Stimulated activated CD4-positive, alpha-beta T cell treated with anti-CD3 and anti-CD28 coated beads, Interleukin-12 subunit alpha, Interleukin-12 subunit beta, amount 100 ng/mL, for 48 hours (primary cell): ENCODE results near the gene NCOA7.
"Not testable (repeated sequence)": the region's sequence is repeated elsewhere in the genome, so short reads cannot be mapped to it uniquely, and the experiment has no call there.

Experiments used
- DNase-seq, 3 donors: peaks; one replicate each; pipeline ENCODE4 v3.0.0-alpha.2; 2020; ENCODE audit warnings: low read depth in 2 of 3, low spot score in 1 of 3

Gene NCOA7

DNA sequence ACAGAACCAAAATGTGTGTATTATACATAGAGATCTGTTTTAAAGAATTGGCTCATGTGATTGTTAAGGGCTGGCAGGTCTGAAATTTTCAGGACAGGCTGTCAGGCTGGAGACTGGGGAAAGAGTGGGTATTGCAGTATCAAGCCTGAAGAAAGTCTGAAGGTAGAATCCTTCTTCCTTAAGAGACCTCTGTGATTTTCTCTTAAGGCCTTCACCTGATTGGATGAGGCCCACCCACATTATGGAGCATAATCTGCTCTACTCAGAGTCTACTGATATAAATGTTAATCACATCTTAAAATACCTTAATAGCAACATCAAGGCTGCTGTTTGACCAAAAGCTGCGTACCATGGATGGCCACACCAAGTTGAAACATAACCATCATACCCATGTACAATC lies 122.4 kb downstream of the NCOA7 start:
- no peak for DNase-seq

DNA sequence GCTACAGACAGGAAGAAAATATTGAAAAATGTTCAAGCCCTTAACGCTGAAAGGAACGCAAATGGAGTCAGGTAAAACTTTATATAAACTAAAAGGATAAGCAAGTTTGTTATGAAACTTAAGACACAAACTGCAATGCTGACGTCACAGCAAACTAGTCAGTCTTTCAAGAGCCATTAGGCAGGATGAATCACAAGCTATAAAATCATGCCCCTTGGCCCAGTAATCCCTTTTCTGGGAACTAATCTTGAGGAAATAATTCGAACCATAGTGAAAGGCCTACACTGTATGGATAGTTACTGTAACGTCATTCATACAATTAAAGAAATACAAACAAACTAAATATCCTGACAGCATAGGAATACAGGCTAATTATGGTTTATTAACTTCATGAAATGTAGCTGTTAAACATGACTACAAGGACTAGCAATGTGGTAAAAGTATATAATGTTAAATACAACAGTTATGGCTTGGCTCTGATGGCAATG lies 123.1 kb downstream of the NCOA7 start:
- no peak for DNase-seq

GRCh38 chr6:125918230-125918629 lies 127.5 kb downstream of the NCOA7 start:
- no peak for DNase-seq

DNA sequence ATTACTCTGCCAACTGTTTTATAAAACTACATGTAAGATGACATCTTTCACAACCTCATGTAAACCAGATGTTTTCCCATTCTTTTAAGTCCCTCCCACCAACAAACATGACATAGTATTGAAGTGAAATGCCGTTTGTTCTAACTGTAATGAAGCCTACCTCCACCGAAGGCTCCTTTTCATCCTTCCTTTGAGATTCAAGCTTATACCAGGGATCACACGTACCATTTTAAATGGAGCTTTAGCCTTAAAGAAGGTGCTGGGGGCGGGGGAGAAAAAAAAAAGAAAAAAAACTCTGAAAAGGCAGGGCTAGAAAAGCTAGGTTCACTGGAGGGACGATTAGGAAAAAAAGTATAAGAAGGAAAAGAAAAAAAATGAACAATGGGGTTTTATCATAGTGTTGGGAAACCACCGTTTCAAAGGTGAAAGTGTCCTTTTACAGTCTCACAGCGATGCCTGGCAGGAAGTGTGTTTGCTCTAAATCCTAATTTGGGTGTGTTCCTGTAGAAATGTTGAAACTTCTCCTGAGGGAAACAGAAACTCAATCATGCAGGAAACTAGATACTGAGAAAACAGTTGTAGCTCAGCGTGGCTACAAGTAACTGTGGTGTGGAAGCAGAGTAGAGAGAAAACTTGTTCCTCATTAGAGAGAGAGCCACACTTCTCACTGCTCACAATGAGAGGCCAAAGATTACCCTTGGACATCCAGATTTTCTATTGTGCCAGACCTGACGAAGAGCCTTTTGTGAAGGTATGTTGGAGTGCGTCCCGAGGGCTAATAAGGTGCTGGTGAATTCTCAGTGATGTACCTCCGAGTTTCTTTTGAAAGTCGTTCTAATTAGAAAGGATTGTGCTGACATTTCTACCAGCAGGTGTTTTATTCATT lies 128.2 kb downstream of the NCOA7 start:
- peak; percentile 20 to 35 (median 31) for DNase-seq

DNA sequence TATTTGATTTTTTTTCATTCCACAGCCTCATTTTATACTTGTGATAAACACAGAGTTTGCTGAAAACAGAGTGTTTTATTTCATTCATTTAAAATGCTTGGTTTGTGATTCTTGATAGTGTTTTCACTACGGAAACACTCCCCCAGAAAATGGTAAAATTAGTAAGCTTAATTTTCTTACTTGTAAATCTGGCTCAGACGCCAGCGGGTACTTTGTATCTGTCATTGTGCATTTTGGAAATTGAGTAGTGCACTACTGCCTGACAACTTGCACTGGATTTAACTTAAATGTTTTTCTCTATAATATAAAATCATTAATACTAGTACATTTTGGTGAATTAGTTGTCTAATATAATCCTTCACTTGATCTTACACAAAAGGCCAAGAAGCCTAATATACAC lies 128.9 kb downstream of the NCOA7 start:
- DNase-seq: no peak

DNA sequence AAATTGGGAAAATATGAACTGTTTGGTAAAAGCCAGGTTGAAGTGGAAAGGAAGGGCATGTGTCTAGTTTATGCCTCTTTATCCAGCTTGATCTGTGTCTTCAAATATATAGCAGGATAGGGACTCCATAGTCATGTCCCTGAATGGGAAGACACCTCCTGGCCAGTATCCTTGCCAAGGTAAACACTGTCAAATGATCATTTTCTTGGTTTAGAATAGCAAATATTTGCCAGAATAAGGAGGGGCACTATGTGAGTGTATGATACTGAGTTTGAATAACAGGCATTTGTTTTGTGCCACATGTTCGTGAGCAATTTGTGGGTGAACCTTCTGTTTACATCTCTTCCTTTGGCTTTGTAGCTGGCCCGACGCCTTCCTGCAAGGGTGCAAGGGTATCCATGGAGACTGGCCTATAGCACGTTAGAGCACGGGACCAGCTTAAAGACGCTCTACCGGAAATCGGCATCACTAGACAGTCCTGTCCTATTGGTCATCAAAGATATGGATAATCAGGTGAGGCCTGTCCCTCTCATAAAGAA lies 131.6 kb downstream of the NCOA7 start:
- no peak for DNase-seq

DNA sequence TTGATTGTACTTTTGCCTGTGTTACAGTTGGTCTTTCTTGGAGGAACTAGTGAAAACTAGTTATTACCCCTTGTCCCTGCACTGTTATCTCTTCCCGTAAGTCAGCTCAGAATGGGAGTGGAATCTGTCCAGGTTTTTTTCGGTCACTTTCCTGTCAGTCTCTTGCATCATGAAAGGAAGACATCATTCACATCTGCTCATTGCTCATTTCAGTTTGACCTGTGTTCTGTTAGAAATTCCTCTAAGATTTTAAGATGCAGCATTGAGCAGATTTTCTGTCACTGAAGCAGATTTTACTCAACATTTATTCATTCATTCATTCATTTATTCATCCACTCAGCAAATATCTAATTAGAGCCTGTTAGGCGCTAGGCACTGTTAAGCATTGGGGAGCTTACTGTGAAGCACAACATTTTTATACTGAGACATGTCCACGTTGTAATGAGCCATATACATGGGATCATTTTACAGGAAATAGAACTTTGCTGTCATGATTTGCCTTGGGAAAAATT lies 132.7 kb downstream of the NCOA7 start:
- no peak for DNase-seq

DNA sequence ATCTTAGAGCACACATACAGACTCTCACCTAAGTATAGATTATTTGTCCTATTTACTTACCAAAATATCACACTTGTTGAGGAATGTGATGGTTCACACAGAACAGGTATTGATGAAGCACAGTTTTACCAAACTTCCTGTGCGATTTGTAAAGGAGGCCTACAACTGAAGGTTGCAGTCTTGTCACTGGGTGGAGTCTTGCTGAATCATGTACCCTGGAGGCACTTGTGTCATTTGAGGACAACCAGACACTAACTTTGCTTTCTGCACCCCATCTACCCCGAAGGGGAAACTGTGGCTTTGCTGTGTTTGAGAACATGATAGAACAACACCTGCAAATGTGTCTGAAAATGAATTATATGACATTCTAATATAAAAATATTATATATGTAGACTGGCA lies 133.4 kb downstream of the NCOA7 start:
- no peak for DNase-seq

GRCh38 chr6:125924697-125925358 lies 134.1 kb downstream of the NCOA7 start:
- no peak for DNase-seq

DNA sequence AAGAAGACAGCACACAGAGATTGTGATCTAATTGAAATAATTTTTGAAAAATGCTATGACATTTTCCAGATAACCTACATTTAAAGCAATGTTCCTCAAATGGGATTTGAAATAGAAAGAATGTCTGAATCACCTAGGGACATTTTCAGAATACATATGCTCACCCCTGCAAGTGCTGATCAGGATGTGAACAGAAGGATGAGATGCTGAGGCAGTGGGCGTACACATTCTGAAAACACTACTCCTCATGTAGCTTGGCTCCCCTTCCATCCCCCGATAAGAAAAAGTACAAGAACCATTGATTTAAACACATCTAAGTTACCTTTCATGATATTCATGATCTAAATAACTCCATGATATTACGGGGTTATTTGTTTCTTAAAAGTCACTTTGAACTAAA lies 136.0 kb downstream of the NCOA7 start:
- DNase-seq: no peak

DNA sequence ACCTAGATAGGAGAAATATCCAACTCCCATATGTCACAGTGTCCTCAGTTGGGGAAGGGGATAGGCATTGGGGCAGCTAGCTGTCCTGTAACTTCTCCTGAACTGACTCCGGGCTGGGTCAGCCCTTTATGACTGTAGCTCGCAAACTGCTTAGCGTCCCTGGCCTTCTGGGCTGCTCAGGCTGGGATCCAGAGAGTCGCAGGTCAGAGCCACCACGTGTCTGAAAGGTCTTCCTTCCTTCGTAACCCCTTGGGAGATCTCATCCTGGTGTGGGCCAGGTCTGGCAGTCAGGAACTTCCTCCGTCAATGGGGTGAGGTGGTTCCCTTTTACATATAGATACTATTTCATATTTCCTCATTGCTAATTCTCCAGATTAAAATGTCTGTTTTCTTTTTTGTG lies 137.0 kb downstream of the NCOA7 start:
- no peak for DNase-seq

DNA sequence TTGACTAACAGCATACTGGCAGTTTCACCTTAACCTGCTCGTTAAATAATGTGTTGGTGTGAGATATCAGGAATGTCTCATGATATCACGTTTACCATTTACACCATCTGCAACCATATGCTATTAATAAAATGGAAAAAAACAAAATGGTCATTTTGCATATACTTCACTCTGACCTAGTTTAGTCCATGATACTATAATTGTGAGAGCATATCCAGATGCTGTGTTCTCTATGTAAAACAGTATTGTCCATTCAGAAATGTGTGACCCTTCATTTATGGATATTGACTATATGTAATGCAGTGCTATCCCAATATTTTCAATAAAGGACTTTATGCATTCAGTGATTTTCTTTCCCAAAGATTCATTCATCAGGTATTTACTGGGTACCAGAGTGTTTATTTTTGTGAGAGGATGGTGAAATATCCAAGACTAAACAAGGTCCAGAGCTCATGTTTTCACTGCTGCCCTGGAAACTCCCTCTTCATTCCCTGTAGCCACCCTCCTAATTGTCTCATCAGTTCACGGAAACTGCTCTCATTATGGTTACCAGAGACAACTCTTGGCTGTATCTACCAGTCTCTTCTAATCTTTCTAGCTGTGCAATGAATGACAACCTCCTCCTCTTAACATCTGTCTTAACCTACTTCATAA lies 140.1 kb downstream of the NCOA7 start:
- no peak for DNase-seq

DNA sequence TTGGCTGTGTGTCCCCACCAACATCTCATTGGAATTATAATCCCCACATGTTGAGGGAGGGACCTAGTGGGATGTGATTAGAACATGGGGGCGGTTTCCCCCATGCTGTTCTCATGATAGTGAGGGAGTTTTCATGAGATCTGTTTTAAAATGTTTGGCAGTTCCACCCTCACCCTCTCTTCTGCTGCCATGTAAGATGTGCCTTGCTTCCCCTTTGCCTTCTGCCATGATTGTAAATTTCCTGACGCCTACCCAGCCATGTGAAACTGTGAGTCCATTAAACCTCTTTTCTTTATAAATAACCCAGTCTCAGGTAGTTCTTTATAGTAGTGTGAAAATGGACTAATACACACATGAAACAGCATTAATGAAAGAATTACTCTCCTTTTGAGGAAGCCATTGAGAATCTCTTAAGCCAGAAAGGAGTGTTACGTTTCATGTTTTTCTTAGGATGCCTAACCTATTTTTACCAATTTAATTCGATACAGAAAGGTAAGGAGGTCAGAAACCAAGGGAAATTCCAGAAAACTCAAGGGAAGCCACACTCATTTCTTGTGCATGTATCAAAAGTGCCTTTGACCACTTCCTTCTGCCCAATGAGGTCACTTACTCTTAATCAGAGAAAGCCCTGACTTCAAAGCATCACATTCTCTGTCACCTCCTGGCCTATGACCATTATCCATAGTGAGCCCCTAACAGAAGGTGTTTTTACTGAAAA lies 141.1 kb downstream of the NCOA7 start:
- DNase-seq: no peak

DNA sequence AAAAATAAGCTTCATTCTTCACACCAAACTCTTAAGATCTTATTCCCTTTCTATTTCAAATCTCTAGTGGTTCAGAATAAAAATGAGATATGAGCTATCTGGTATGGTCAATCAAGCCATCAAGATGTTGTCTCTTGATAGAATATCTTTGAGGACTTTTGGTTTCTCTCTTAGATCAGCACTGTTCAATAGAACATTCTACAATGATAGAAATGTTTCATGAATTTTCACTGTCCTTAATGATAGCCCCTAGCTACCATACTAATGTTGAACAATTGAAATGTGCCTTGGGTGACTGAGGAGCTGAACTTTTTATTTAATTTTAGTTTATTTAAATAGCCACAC lies 141.7 kb downstream of the NCOA7 start:
- no peak for DNase-seq

DNA sequence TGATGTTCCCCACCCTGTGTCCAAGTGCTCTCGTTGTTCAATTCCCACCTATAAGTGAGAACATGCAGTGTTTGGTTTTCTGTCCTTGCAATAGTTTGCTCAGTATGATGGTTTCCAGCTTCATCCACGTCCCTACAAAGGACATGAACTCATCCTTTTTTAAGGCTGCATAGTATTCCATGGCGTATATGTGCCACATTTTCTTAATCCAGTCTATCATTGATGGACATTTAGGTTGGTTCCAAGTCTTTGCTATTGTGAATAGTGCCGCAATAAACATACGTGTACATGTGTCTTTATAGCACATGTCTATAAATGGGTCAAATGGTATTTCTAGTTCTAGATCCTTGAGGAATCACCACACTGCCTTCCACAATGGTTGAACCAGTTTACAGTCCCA lies 144.8 kb downstream of the NCOA7 start:
- DNase-seq: not testable (repeated sequence)

- no peak for DNase-seq
These were observed 148.3 kb downstream of the NCOA7 start for GRCh38 chr6:125939026-125939425.

- DNase-seq: no peak
These were observed 149.0 kb downstream of the NCOA7 start for GRCh38 chr6:125939791-125940190.

- no peak for DNase-seq
These were observed 149.7 kb downstream of the NCOA7 start for GRCh38 chr6:125940247-125941041.

GRCh38 chr6:125942672-125943527 lies 152.1 kb downstream of the NCOA7 start:
- DNase-seq: no peak
